Lung (tissue), 12 donors: ENCODE data around the gene GPI. TPM values are rescaled to one million over a fixed set of nuclear protein-coding genes. Genes with fewer than 3 reads are reported as not detected.

Experiments
- ATAC-seq: fragments of 200-7000 bp; cut with Tn5 transposase; one replicate; pipeline ENCODE4 v1.9.1; 2020; ENCODE audit warnings: moderate number of reproducible peaks; ENCODE audit not compliant: insufficient read depth, low FRiP score
- DNase-seq, 3 donors: peaks; one replicate each; pipeline ENCODE4 v3.0.0-alpha.2; 2013 to 2017
- H3K27ac ChIP-seq, 2 donors: one replicate each; pipeline ENCODE4 v1.5.1; 2013; ENCODE audit warnings: mild to moderate bottlenecking in 2 of 2, moderate library complexity in 2 of 2, control low read depth in 1 of 2, inconsistent platforms in 1 of 2, low read depth in 1 of 2, low read length in 1 of 2
- H3K27me3 ChIP-seq, 3 donors: one replicate each; pipeline ENCODE4 v1.5.1; 2013; ENCODE audit warnings: low read length in 2 of 3; ENCODE audit not compliant: control insufficient read depth in 3 of 3, insufficient read depth in 3 of 3
- H3K36me3 ChIP-seq, 4 donors: one replicate each; pipeline ENCODE4 v1.5.1; 2013; ENCODE audit warnings: low read length in 4 of 4, mild to moderate bottlenecking in 1 of 4, moderate library complexity in 1 of 4; ENCODE audit not compliant: control insufficient read depth in 4 of 4, insufficient read depth in 4 of 4
- H3K4me1 ChIP-seq, 5 donors: one replicate each; pipeline ENCODE4 v1.5.1; 2013; ENCODE audit warnings: low read length in 5 of 5, mild to moderate bottlenecking in 2 of 5, moderate library complexity in 1 of 5; ENCODE audit not compliant: control insufficient read depth in 5 of 5, insufficient read depth in 5 of 5
- H3K4me3 ChIP-seq: one replicate; pipeline ENCODE4 v1.5.1; 2013; ENCODE audit warnings: mild to moderate bottlenecking, control low read depth, moderate library complexity
- H3K9ac ChIP-seq, 2 donors: one replicate each; pipeline ENCODE4 v1.5.1; 2013; ENCODE audit warnings: low read length in 2 of 2, control low read depth in 1 of 2; ENCODE audit not compliant: insufficient read depth in 1 of 2
- H3K9me3 ChIP-seq, 4 donors: one replicate each; pipeline ENCODE4 v1.5.1; 2013; ENCODE audit warnings: low read length in 3 of 4, mild to moderate bottlenecking in 1 of 4, moderate library complexity in 1 of 4; ENCODE audit not compliant: control insufficient read depth in 4 of 4, insufficient read depth in 3 of 4
- WGBS, 2 donors: extraction: QIAGEN DNeasy Blood & Tissue Kit; methylation state at CpG; one replicate each; pipeline ENCODE4 v1.1.7; 2013; 5-methylcytosine and 5-hydroxymethylcytosine counted together
- polyA plus RNA-seq, 2 donors: library from polyadenylated mRNA; stranded (reverse); fragments of 200-250 nt; gene quantifications; one replicate each; pipeline ENCODE4 v1.2.1, GENCODE V29; 2013
- total RNA-seq, 2 donors: library from RNA; depleted of rRNA in 1 of 2; stranded (reverse); fragments of >200 nt in 1 of 2; gene quantifications; one replicate each; pipeline ENCODE4 v1.2.1, GENCODE V29; 2014 to 2021
- TF ChIP-seq, protein P1 (sequence below): IDR thresholded peaks from 2 replicates; pipeline ENCODE4 v1.5.1; 2012; ENCODE audit warnings: mild to moderate bottlenecking; ENCODE audit errors: control extremely low read depth, extremely low read depth
- donor health status: control.
- donor health status: control.
- donor health status: Bipolar disorder and iron deficiency.
- donor health status: healthy.
- donor health status: DM: yes; HTN: yes; CAD: no.

Gene GPI
- total and polyA plus RNA-seq, 4 donors = 79.8 to 225 (median 121) TPM

GRCh38 chr19:34355201-34355600, 9.8 kb upstream of the GPI start:
- no peaks in the 10 kb centered on the region for H3K27me3 ChIP-seq
- no peaks in the 10 kb centered on the region for H3K9me3 ChIP-seq
- peaks cover 3 to 25% (median 11%) of the 10 kb centered on the region in 4 donors for H3K36me3 ChIP-seq
- no peak for ATAC-seq
- H3K4me1 ChIP-seq = peaks cover 0 to 10% (median 5%) of the 10 kb centered on the region in 5 donors
- DNase-seq = no peak
- TF ChIP-seq, protein P1, sequence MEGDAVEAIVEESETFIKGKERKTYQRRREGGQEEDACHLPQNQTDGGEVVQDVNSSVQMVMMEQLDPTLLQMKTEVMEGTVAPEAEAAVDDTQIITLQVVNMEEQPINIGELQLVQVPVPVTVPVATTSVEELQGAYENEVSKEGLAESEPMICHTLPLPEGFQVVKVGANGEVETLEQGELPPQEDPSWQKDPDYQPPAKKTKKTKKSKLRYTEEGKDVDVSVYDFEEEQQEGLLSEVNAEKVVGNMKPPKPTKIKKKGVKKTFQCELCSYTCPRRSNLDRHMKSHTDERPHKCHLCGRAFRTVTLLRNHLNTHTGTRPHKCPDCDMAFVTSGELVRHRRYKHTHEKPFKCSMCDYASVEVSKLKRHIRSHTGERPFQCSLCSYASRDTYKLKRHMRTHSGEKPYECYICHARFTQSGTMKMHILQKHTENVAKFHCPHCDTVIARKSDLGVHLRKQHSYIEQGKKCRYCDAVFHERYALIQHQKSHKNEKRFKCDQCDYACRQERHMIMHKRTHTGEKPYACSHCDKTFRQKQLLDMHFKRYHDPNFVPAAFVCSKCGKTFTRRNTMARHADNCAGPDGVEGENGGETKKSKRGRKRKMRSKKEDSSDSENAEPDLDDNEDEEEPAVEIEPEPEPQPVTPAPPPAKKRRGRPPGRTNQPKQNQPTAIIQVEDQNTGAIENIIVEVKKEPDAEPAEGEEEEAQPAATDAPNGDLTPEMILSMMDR = no peak
- no peak overlapping the region for H3K27ac ChIP-seq
- no peak overlapping the region for H3K9ac ChIP-seq
- 99% methylated on average over 8 of the region's 8 CpGs for WGBS, 2 donors
- H3K4me3 ChIP-seq = no peak overlapping the region

DNA sequence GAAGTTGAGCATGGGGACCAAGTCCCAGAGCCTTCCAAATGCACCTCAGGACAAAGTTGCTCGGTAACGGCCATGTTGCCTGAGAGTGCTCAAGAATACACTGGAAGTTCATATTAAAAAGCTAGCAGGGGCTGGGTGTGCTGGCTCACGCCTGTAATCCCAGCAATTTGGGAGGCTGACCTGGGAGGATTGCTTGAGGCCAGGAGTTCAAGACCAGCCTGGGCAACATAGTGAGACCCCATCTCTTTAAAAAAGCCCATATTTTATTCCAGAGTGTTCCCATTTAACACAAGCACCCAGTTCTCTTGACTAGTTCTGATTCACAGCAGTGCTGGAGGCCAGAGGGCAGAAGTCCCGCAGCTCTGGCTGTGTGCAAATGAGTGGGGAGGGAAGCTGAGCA, 8.1 kb upstream of the GPI start:
- Histone ChIP-seq H3K4me3 (no peak overlapping the region), H3K27me3 (no peaks in the 10 kb centered on the region), H3K9me3 (no peaks in the 10 kb centered on the region), H3K4me1 (peaks cover 0 to 10% (median 5%) of the 10 kb centered on the region in 5 donors), H3K27ac (no peak overlapping the region), H3K9ac (no peak overlapping the region), H3K36me3 (peaks cover 0 to 18% (median 6%) of the 10 kb centered on the region in 4 donors)
- no peak for ATAC-seq
- TF ChIP-seq, protein P1 = no peak
- WGBS, 2 donors = 96 to 98% methylated on average over 4 of the region's 4 CpGs
- no peak for DNase-seq

- Histone ChIP-seq H3K27ac (no peak overlapping the region), H3K27me3 (no peaks in the 10 kb centered on the region), H3K4me1 (peaks cover 0 to 10% (median 5%) of the 10 kb centered on the region in 5 donors), H3K9me3 (no peaks in the 10 kb centered on the region), H3K4me3 (no peak overlapping the region), H3K9ac (no peak overlapping the region), H3K36me3 (peaks cover 0 to 16% (median 6%) of the 10 kb centered on the region in 4 donors)
- DNase-seq = no peak
- ATAC-seq = no peak
- TF ChIP-seq, protein P1 = no peak
- WGBS, 2 donors = 84 to 91% methylated on average over 4 of the region's 4 CpGs
Measured at GRCh38 chr19:34357431-34357830, 7.6 kb upstream of the GPI start.
